Sigmoid colon (tissue), 7 donors: ENCODE measurements around the gene OAS3. TPM values are rescaled to one million over a fixed set of nuclear protein-coding genes. Genes with fewer than 3 reads are reported as not detected.
"Not testable (repeated sequence)": the region's sequence is repeated elsewhere in the genome, so short reads cannot be mapped to it uniquely, and the experiment has no call there.

Experiments
- DNase-seq: peaks from one replicate; pipeline ENCODE4 v3.0.0-alpha.2; 2019
- H3K27ac ChIP-seq, 4 donors: fragments of 200-600 bp; sonication (generic); one replicate each; pipeline ENCODE4 v1.5.1; 2016 to 2019; ENCODE audit warnings: mild to moderate bottlenecking in 1 of 4
- H3K27me3 ChIP-seq, 3 donors: fragments of 200-600 bp; sonication (generic); one replicate each; pipeline ENCODE4 v1.5.1; 2019; ENCODE audit warnings: mild to moderate bottlenecking in 1 of 3
- H3K36me3 ChIP-seq, 4 donors: fragments of 200-600 bp; sonication (generic); one replicate each; pipeline ENCODE4 v1.5.1; 2016 to 2019
- H3K4me1 ChIP-seq, 4 donors: fragments of 200-600 bp; sonication (generic); one replicate each; pipeline ENCODE4 v1.5.1; 2017 to 2019
- H3K4me3 ChIP-seq, 4 donors: fragments of 200-600 bp; sonication (generic); one replicate each; pipeline ENCODE4 v1.5.1; 2017 to 2019; ENCODE audit warnings: mild to moderate bottlenecking in 2 of 4, moderate library complexity in 1 of 4
- H3K9me3 ChIP-seq, 4 donors: fragments of 200-600 bp in 3 of 4; sonication (generic) in 3 of 4; one replicate each; pipeline versions ENCODE4 v1.5.1 to v1.6.1; 2013 to 2019
- EP300 ChIP-seq, 4 donors: sonication (generic); formaldehyde crosslinking; IDR thresholded peaks; one replicate each; pipeline ENCODE4 v1.6.1; 2017; ENCODE audit warnings: antibody characterized with exemption in 4 of 4
- POLR2A ChIP-seq, 2 donors: fragments of 450-650 bp; IDR thresholded peaks; one replicate each; pipeline ENCODE4 v1.6.1; 2016; ENCODE audit warnings: antibody characterized with exemption in 2 of 2, mild to moderate bottlenecking in 2 of 2, moderate library complexity in 2 of 2
- POLR2AphosphoS5 ChIP-seq, 4 donors: sonication (generic); formaldehyde crosslinking; IDR thresholded peaks; one replicate each; pipeline ENCODE4 v1.6.1; 2017; ENCODE audit warnings: antibody characterized with exemption in 4 of 4
- WGBS, 2 donors: extraction: QIAGEN DNeasy Blood & Tissue Kit; methylation state at CpG; one replicate each; pipeline ENCODE4 v1.1.7; 2013; 5-methylcytosine and 5-hydroxymethylcytosine counted together
- intact Hi-C: fragments of 100-400 bp; cut with DNase I; formaldehyde crosslinking; loops from one replicate; pipeline ENCODE4 v1.15.1; 2023
- polyA plus RNA-seq, 3 donors: library from polyadenylated mRNA; stranded (reverse); fragments of 200-250 nt; gene quantifications; one replicate each; pipeline ENCODE4 v1.2.3, GENCODE V29; 2013
- total RNA-seq, 4 donors: library from RNA; depleted of rRNA; stranded (reverse); fragments of >200 nt; gene quantifications; one replicate each; pipeline ENCODE4 v1.1.0, GENCODE V29; 2016
- TF ChIP-seq, protein P1 (sequence below), 4 experiments: fragments of 450-650 bp in 3 of 4; fragments of 200-600 bp in 1 of 4; IDR thresholded peaks; one replicate each; pipeline ENCODE4 v1.5.1; 2016 to 2019; ENCODE audit warnings: antibody characterized with exemption in 4 of 4, mild to moderate bottlenecking in 3 of 4, moderate library complexity in 2 of 4
- donor health status: healthy with polysubstance abuse.
- donor health status: Bipolar disorder and iron deficiency.
- donor health status: healthy.

OAS3 gene
- total and polyA plus RNA-seq, 7 donors, result 1.8 to 37.0 (median 6.1) TPM

- DNase-seq, result no peak
- Histone ChIP-seq H3K9me3 (peaks cover 0 to 8% (median 5%) of the 10 kb centered on the region in 4 donors), H3K27ac (no peak overlapping the region), H3K27me3 (no peaks in the 10 kb centered on the region), H3K4me3 (peak overlapping the region in 1 of 4 donors; percentile 47), H3K36me3 (peaks cover 0 to 10% (median 0%) of the 10 kb centered on the region in 4 donors), H3K4me1 (peaks cover 0 to 26% (median 12%) of the 10 kb centered on the region in 4 donors)
- TF ChIP-seq, protein P1, sequence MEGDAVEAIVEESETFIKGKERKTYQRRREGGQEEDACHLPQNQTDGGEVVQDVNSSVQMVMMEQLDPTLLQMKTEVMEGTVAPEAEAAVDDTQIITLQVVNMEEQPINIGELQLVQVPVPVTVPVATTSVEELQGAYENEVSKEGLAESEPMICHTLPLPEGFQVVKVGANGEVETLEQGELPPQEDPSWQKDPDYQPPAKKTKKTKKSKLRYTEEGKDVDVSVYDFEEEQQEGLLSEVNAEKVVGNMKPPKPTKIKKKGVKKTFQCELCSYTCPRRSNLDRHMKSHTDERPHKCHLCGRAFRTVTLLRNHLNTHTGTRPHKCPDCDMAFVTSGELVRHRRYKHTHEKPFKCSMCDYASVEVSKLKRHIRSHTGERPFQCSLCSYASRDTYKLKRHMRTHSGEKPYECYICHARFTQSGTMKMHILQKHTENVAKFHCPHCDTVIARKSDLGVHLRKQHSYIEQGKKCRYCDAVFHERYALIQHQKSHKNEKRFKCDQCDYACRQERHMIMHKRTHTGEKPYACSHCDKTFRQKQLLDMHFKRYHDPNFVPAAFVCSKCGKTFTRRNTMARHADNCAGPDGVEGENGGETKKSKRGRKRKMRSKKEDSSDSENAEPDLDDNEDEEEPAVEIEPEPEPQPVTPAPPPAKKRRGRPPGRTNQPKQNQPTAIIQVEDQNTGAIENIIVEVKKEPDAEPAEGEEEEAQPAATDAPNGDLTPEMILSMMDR (IDR thresholded peaks at IDR 0.05), result no peak
- TF ChIP-seq POLR2AphosphoS5 (IDR thresholded peaks at IDR 0.05), result no peak
- no peak for TF ChIP-seq POLR2A (IDR thresholded peaks at IDR 0.05)
- no peak for TF ChIP-seq EP300 (IDR thresholded peaks at IDR 0.05)
- 74 to 83% methylated on average over 12 of the region's 12 CpGs for WGBS, 2 donors
- intact Hi-C loops, result loop anchor here (10.0 kb wide), 1 partner anchor 96 kb away; no protein-coding TSS in a partner anchor
Measured at GRCh38 chr12:112908548-112908947, 29.7 kb upstream of the OAS3 start.

DNA sequence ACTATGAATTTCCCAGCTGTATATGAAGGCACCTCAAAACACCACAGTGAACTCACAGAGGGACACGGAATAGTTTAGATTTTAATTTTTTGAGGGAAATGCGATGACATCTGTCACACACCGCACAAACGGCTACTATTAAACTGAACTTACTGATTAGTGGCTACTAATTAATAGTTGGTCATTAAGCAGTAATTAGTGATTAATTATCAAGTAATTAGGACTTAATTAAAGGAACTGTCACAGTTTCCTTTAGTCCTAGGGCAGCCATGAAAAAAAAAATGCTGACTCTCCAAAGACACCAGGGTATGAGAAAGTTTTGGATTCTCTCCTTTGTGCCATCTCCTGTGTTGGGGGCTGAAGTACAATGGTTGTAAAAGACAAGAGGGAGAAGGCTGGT, 28.6 kb upstream of the OAS3 start:
- H3K27me3 ChIP-seq, result no peaks in the 10 kb centered on the region
- no peak for TF ChIP-seq POLR2A (IDR thresholded peaks at IDR 0.05)
- no peak for TF ChIP-seq EP300 (IDR thresholded peaks at IDR 0.05)
- TF ChIP-seq, protein P1 (IDR thresholded peaks at IDR 0.05), result no peak
- TF ChIP-seq POLR2AphosphoS5 (IDR thresholded peaks at IDR 0.05), result no peak
- intact Hi-C loops, result loop anchor here (10.0 kb wide), 1 partner anchor 95 kb away; no protein-coding TSS in a partner anchor
- H3K27ac ChIP-seq, result no peak overlapping the region
- no peak overlapping the region for H3K4me3 ChIP-seq
- peaks cover 0 to 10% (median 0%) of the 10 kb centered on the region in 4 donors for H3K36me3 ChIP-seq
- peaks cover 0 to 10% (median 6%) of the 10 kb centered on the region in 4 donors for H3K9me3 ChIP-seq
- peaks cover 0 to 26% (median 12%) of the 10 kb centered on the region in 4 donors for H3K4me1 ChIP-seq
- 95 to 98% methylated on average over 4 of the region's 4 CpGs for WGBS, 2 donors
- no peak for DNase-seq

GRCh38 chr12:112913038-112913688, 25.1 kb upstream of the OAS3 start:
- no peaks in the 10 kb centered on the region for H3K4me1 ChIP-seq

GRCh38 chr12:112913888-112914287, 24.4 kb upstream of the OAS3 start:
- DNase-seq, intact Hi-C loops, H3K4me3 ChIP-seq, H3K27ac ChIP-seq, H3K4me1 ChIP-seq, H3K27me3 ChIP-seq: not testable (repeated sequence)
- Histone ChIP-seq H3K9me3 (peaks cover 0 to 10% (median 6%) of the 10 kb centered on the region in 4 donors), H3K36me3 (peaks cover 0 to 31% (median under 1%) of the 10 kb centered on the region in 4 donors)
- 54 to 91% methylated on average over 2 of the region's 2 CpGs for WGBS, 2 donors

More at GRCh38 chr12:112913038-112913688, 25.1 kb upstream of the OAS3 start:
- Histone ChIP-seq H3K27ac (no peak overlapping the region), H3K27me3 (no peaks in the 10 kb centered on the region), H3K4me3 (no peak overlapping the region), H3K36me3 (peaks cover 0 to 24% (median 0%) of the 10 kb centered on the region in 4 donors), H3K9me3 (peaks cover 0 to 10% (median 6%) of the 10 kb centered on the region in 4 donors)
- 96 to 98% methylated on average over 1 of the region's 1 CpG for WGBS, 2 donors
- intact Hi-C loops, result no loop called here
- DNase-seq, result no peak
- TF ChIP-seq, protein P1 (IDR thresholded peaks at IDR 0.05), result no peak
- TF ChIP-seq POLR2AphosphoS5 (IDR thresholded peaks at IDR 0.05) (no peak), POLR2A (IDR thresholded peaks at IDR 0.05) (no peak), EP300 (IDR thresholded peaks at IDR 0.05) (no peak)

DNA sequence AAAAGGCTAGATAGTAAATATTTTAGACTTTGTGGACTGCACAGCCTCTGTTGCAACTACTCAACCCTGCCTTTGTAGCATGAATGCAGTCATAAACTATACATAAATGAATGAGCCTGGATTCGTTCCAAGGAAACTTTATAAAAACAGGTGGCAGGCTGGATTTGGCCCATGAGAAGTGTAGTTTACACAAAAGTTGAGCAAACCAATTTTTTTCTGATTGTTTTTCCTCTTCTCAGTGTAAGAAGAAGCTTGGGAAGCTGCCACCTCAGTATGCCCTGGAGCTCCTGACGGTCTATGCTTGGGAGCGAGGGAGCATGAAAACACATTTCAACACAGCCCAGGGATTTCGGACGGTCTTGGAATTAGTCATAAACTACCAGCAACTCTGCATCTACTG, 22.0 kb upstream of the OAS3 start:
- DNase-seq, result peak; percentile 78
- Histone ChIP-seq H3K27ac (no peak overlapping the region), H3K4me3 (no peak overlapping the region), H3K36me3 (peaks cover 0 to 41% (median 2%) of the 10 kb centered on the region in 4 donors), H3K9me3 (peaks cover 0 to 10% (median 6%) of the 10 kb centered on the region in 4 donors), H3K27me3 (no peaks in the 10 kb centered on the region), H3K4me1 (no peaks in the 10 kb centered on the region)
- WGBS, 2 donors, result 13 to 66% methylated on average over 5 of the region's 5 CpGs
- no peak for TF ChIP-seq POLR2AphosphoS5 (IDR thresholded peaks at IDR 0.05)
- TF ChIP-seq EP300 (IDR thresholded peaks at IDR 0.05), result no peak
- intact Hi-C loops, result no loop called here
